ENCODE measurements around the gene CD46.

CD46 gene

GRCh38 chr1:207823880-207824566, 72.2 kb downstream of the CD46 start:
- POLR2A ChIA-PET, result interaction anchor here (0.6 to 2.5 kb wide), 8 partner anchors 9 to 771 kb away, joined by 3 to 17 read pairs (median 3); partner anchors contain the start of gene PFKFB2
- peak; percentile 40 for DNase-seq (ENCODE audit: extremely low spot score)
- peak; percentile 46 for TF ChIP-seq CTCF (IDR thresholded peaks at IDR 0.05; ENCODE audit: control extremely low read depth, extremely low read depth, low read depth, missing control alignments)
- CTCF ChIA-PET, result interaction anchor here (1.0 to 22.4 kb wide), 12 partner anchors 10 to 139 kb away, joined by 3 to 661 read pairs (median 6); no protein-coding TSS in a partner anchor

GRCh38 chr1:207824691-207825408, 73.0 kb downstream of the CD46 start:
- ChIA-PET CTCF (interaction anchor here (1.1 to 22.4 kb wide), 10 partner anchors 9 to 139 kb away, joined by 3 to 661 read pairs (median 6); no protein-coding TSS in a partner anchor), POLR2A (interaction anchor here (1.2 kb wide), 1 partner anchor 45 kb away, joined by 3 read pairs; no protein-coding TSS in a partner anchor)
- TF ChIP-seq CTCF (IDR thresholded peaks at IDR 0.05; ENCODE audit: control extremely low read depth, extremely low read depth, low read depth, missing control alignments), result no peak
- DNase-seq (ENCODE audit: extremely low spot score), result no peak

GRCh38 chr1:207825409-207825695, 73.5 kb downstream of the CD46 start:
- CTCF ChIA-PET, result interaction anchor here (1.8 to 22.4 kb wide), 3 partner anchors 15 to 60 kb away, joined by 6 to 661 read pairs (median 53); no protein-coding TSS in a partner anchor
- no peak for TF ChIP-seq CTCF (IDR thresholded peaks at IDR 0.05; ENCODE audit: control extremely low read depth, extremely low read depth, low read depth, missing control alignments)
- POLR2A ChIA-PET, result no interaction called here
- no peak for DNase-seq (ENCODE audit: extremely low spot score)

GRCh38 chr1:207825719-207826556, 74.1 kb downstream of the CD46 start:
- CTCF ChIA-PET, result interaction anchor here (1.8 to 22.4 kb wide), 4 partner anchors 14 to 138 kb away, joined by 6 to 661 read pairs (median 56); no protein-coding TSS in a partner anchor
- no peak for TF ChIP-seq CTCF (IDR thresholded peaks at IDR 0.05; ENCODE audit: control extremely low read depth, extremely low read depth, low read depth, missing control alignments)
- POLR2A ChIA-PET, result interaction anchor here (0.7 to 0.8 kb wide), 2 partner anchors 34 to 43 kb away, joined by 3 to 4 read pairs; no protein-coding TSS in a partner anchor
- peak; percentile 81 for DNase-seq (ENCODE audit: extremely low spot score)

GRCh38 chr1:207826557-207827487, 75.0 kb downstream of the CD46 start:
- no peak for TF ChIP-seq CTCF (IDR thresholded peaks at IDR 0.05; ENCODE audit: control extremely low read depth, extremely low read depth, low read depth, missing control alignments)
- no peak for DNase-seq (ENCODE audit: extremely low spot score)
- ChIA-PET POLR2A (interaction anchor here (0.7 to 1.1 kb wide), 3 partner anchors 28 to 42 kb away, joined by 3 to 4 read pairs (median 3); no protein-coding TSS in a partner anchor), CTCF (interaction anchor here (1.0 to 22.4 kb wide), 8 partner anchors 13 to 137 kb away, joined by 3 to 661 read pairs (median 5); no protein-coding TSS in a partner anchor)

Data from GM10248 (cell line).